ENCODE measurements around the gene ANGPTL4. TPM values are rescaled to one million over a fixed set of nuclear protein-coding genes. Genes with fewer than 3 reads are reported as not detected.
A peak's percentile ranks its signal among the peaks of the same experiment; 100 is the strongest.

The ANGPTL4 gene
- total and polyA plus RNA-seq, 2 of the 13 experiments (the other 11 are each of a cell fraction or from before 2014, with no cell fraction given), result 0.80 to 21.7 TPM

DNA sequence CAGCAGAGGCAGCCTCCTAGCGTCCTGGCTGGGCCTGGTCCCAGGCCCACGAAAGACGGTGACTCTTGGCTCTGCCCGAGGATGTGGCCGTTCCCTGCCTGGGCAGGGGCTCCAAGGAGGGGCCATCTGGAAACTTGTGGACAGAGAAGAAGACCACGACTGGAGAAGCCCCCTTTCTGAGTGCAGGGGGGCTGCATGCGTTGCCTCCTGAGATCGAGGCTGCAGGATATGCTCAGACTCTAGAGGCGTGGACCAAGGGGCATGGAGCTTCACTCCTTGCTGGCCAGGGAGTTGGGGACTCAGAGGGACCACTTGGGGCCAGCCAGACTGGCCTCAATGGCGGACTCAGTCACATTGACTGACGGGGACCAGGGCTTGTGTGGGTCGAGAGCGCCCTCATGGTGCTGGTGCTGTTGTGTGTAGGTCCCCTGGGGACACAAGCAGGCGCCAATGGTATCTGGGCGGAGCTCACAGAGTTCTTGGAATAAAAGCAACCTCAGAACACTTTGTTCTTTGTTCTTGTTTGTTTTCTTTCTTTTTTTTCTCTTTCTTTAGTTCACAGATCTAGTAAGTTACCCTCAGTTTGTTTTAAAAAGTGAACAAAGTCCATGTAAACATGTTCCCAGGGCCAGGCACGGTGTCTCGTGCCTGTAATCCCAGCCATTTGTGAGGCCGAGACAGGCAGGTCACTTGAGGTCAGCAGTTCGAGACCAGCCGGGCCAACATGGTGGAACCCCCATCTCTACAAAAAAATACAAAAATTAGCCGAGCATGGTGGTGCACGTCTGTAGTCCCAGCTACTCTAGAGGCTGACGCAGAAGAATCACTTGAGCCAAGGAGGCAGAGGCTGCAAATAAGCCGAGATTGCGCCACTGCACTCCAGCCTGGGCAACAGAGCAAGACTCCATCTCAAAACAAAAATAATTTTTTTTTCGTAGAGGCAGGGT is 10.2 kb downstream of the ANGPTL4 start (continued):
- TF ChIP-seq, protein P1, sequence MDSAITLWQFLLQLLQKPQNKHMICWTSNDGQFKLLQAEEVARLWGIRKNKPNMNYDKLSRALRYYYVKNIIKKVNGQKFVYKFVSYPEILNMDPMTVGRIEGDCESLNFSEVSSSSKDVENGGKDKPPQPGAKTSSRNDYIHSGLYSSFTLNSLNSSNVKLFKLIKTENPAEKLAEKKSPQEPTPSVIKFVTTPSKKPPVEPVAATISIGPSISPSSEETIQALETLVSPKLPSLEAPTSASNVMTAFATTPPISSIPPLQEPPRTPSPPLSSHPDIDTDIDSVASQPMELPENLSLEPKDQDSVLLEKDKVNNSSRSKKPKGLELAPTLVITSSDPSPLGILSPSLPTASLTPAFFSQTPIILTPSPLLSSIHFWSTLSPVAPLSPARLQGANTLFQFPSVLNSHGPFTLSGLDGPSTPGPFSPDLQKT (CRISPR knock-in tag; IDR thresholded peaks at IDR 0.05; ENCODE audit: borderline replicate concordance), result no peak
- peak; percentile 85; the same call in 1 of the 2 replicates for TF ChIP-seq ZFP82 (CRISPR knock-in tag; IDR thresholded peaks at IDR 0.05; ENCODE audit: borderline replicate concordance)
- no peak for TF ChIP-seq ATM (IDR thresholded peaks at IDR 0.05; ENCODE audit: borderline replicate concordance)
- TF ChIP-seq ZNF605 (CRISPR knock-in tag; IDR thresholded peaks at IDR 0.05), result no peak
- TF ChIP-seq AKAP8 (CRISPR knock-in tag; IDR thresholded peaks at IDR 0.05), result no peak
- no peak for TF ChIP-seq EEA1 (CRISPR knock-in tag; IDR thresholded peaks at IDR 0.05; ENCODE audit: borderline replicate concordance)
- TF ChIP-seq, protein P2, sequence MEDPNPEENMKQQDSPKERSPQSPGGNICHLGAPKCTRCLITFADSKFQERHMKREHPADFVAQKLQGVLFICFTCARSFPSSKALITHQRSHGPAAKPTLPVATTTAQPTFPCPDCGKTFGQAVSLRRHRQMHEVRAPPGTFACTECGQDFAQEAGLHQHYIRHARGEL (CRISPR knock-in tag; IDR thresholded peaks at IDR 0.05), result no peak
- no peak for TF ChIP-seq ZNF510 (CRISPR knock-in tag; IDR thresholded peaks at IDR 0.05; ENCODE audit: low read depth)
- TF ChIP-seq ZNF777 (CRISPR knock-in tag; IDR thresholded peaks at IDR 0.05), result no peak
- TF ChIP-seq, protein P3, sequence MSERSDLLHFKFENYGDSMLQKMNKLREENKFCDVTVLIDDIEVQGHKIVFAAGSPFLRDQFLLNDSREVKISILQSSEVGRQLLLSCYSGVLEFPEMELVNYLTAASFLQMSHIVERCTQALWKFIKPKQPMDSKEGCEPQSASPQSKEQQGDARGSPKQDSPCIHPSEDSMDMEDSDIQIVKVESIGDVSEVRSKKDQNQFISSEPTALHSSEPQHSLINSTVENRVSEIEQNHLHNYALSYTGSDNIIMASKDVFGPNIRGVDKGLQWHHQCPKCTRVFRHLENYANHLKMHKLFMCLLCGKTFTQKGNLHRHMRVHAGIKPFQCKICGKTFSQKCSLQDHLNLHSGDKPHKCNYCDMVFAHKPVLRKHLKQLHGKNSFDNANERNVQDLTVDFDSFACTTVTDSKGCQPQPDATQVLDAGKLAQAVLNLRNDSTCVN (CRISPR knock-in tag; IDR thresholded peaks at IDR 0.05; ENCODE audit: borderline replicate concordance), result no peak
- no peak for TF ChIP-seq SYNCRIP (IDR thresholded peaks at IDR 0.05; ENCODE audit: insufficient read depth, low read depth, low read length)
- 0 out of 2 replicates have a peak, but pooled peaks have one; percentile 15 for TF ChIP-seq SIX4 (CRISPR knock-in tag; IDR thresholded peaks at IDR 0.05)
- 0 out of 4 replicates have a peak, but pooled peaks of 1 of the 2 experiments have one; percentile 12 for TF ChIP-seq MAFK (conservative IDR thresholded peaks at IDR 0.05 in 1 of 2, IDR thresholded peaks at IDR 0.05 in 1 of 2; ENCODE audit: low read length in 2 of 2)
- peak; percentile 92; the same call in 1 of the 2 replicates for TF ChIP-seq ZNF33A (CRISPR knock-in tag; IDR thresholded peaks at IDR 0.05; ENCODE audit: borderline replicate concordance)
- no peak for TF ChIP-seq ZNF101 (CRISPR knock-in tag; IDR thresholded peaks at IDR 0.05; ENCODE audit: borderline replicate concordance, low read depth)
- peak; percentile 98 for TF ChIP-seq BHLHE40 (IDR thresholded peaks at IDR 0.05; ENCODE audit: low read length)
- TF ChIP-seq ZNF557 (CRISPR knock-in tag; IDR thresholded peaks at IDR 0.05), result no peak
- TF ChIP-seq, protein P4, sequence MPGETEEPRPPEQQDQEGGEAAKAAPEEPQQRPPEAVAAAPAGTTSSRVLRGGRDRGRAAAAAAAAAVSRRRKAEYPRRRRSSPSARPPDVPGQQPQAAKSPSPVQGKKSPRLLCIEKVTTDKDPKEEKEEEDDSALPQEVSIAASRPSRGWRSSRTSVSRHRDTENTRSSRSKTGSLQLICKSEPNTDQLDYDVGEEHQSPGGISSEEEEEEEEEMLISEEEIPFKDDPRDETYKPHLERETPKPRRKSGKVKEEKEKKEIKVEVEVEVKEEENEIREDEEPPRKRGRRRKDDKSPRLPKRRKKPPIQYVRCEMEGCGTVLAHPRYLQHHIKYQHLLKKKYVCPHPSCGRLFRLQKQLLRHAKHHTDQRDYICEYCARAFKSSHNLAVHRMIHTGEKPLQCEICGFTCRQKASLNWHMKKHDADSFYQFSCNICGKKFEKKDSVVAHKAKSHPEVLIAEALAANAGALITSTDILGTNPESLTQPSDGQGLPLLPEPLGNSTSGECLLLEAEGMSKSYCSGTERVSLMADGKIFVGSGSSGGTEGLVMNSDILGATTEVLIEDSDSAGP (CRISPR knock-in tag; IDR thresholded peaks at IDR 0.05; ENCODE audit: borderline replicate concordance), result peak; percentile 78
- peak; percentile 86 for TF ChIP-seq ZNF614 (CRISPR knock-in tag; IDR thresholded peaks at IDR 0.05; ENCODE audit: borderline replicate concordance)
- TF ChIP-seq ZSCAN29 (CRISPR knock-in tag; conservative IDR thresholded peaks at IDR 0.05), result 0 out of 2 replicates have a peak, but pooled peaks have one; percentile 42
- TF ChIP-seq, protein P5, sequence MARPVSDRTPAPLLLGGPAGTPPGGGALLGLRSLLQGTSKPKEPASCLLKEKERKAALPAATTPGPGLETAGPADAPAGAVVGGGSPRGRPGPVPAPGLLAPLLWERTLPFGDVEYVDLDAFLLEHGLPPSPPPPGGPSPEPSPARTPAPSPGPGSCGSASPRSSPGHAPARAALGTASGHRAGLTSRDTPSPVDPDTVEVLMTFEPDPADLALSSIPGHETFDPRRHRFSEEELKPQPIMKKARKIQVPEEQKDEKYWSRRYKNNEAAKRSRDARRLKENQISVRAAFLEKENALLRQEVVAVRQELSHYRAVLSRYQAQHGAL (CRISPR knock-in tag; IDR thresholded peaks at IDR 0.05; ENCODE audit: not compliant biosample characterization), result no peak
- TF ChIP-seq PAX8 (CRISPR knock-in tag; IDR thresholded peaks at IDR 0.05; ENCODE audit: borderline replicate concordance), result no peak
- TF ChIP-seq FOXO1 (CRISPR knock-in tag; IDR thresholded peaks at IDR 0.05), result peak; percentile 90
- 0 out of 2 replicates have a peak, but pooled peaks have one; percentile 24 for TF ChIP-seq ZNF607 (CRISPR knock-in tag; IDR thresholded peaks at IDR 0.05; ENCODE audit: borderline replicate concordance)
